GM20000 (cell line): ENCODE results near the gene NOXA1.

Experiments
- DNase-seq: peaks from one replicate; pipeline ENCODE4 v3.0.0; 2012; ENCODE audit warnings: low spot score
- CTCF ChIP-seq: IDR thresholded peaks from 2 replicates; pipeline ENCODE4 v1.5.1; 2012; ENCODE audit warnings: mild to moderate bottlenecking, control low read depth; ENCODE audit errors: extremely low read depth, missing control alignments

Gene NOXA1

GRCh38 chr9:137461663-137462395 lies 38.6 kb downstream of the NOXA1 start:
- peak; percentile 94 for DNase-seq
- TF ChIP-seq CTCF = no peak

GRCh38 chr9:137462396-137462985 lies 39.3 kb downstream of the NOXA1 start:
- TF ChIP-seq CTCF = no peak
- no peak for DNase-seq

- DNase-seq = no peak
- no peak for TF ChIP-seq CTCF
Observed at GRCh38 chr9:137462986-137463930, 40.1 kb downstream of the NOXA1 start.

- DNase-seq = no peak
- no peak for TF ChIP-seq CTCF
Observed at GRCh38 chr9:137463931-137464290, 40.7 kb downstream of the NOXA1 start.

- DNase-seq = no peak
- TF ChIP-seq CTCF = no peak
Observed at GRCh38 chr9:137464291-137464999, 41.3 kb downstream of the NOXA1 start.

- DNase-seq = no peak
- TF ChIP-seq CTCF = no peak
Observed at GRCh38 chr9:137465000-137465719, 42.0 kb downstream of the NOXA1 start.
